H9 (cell line): Measurements from ENCODE around the gene TRABD2B. TPM values are rescaled to one million over a fixed set of nuclear protein-coding genes. Genes with fewer than 3 reads are reported as not detected.

Source experiments
- DNase-seq: peaks from one replicate; pipeline ENCODE4 v3.0.0-alpha.2; 2017
- H2AFZ ChIP-seq: one replicate; pipeline ENCODE4 v1.6.1; 2013; ENCODE audit warnings: mild to moderate bottlenecking, low read length, control low read depth, moderate library complexity
- H2AK5ac ChIP-seq: 2 replicates; pipeline ENCODE4 v1.6.1; 2013; ENCODE audit warnings: low read length, control low read depth, mixed read lengths; ENCODE audit not compliant: insufficient read length
- H2BK120ac ChIP-seq: one replicate; pipeline ENCODE4 v1.6.1; 2013; ENCODE audit warnings: low read depth, mild to moderate bottlenecking, low read length, control low read depth, inconsistent platforms; ENCODE audit not compliant: poor library complexity, severe bottlenecking
- H2BK12ac ChIP-seq: 2 replicates; pipeline ENCODE4 v1.6.1; 2013; ENCODE audit warnings: low read length, control low read depth, mixed read lengths, low read depth; ENCODE audit not compliant: insufficient read length
- H2BK15ac ChIP-seq: 2 replicates; pipeline ENCODE4 v1.6.1; 2013; ENCODE audit warnings: low read depth, low read length, control low read depth
- H2BK20ac ChIP-seq: one replicate; pipeline ENCODE4 v1.6.1; 2013; ENCODE audit warnings: low read depth, mild to moderate bottlenecking, low read length, control low read depth, inconsistent platforms; ENCODE audit not compliant: poor library complexity, severe bottlenecking
- H2BK5ac ChIP-seq: 2 replicates; pipeline ENCODE4 v1.6.1; 2013; ENCODE audit warnings: low read length, control low read depth, mixed read lengths; ENCODE audit not compliant: insufficient read length
- H3K14ac ChIP-seq: 2 replicates; pipeline ENCODE4 v1.6.1; 2013; ENCODE audit warnings: low read length, control low read depth; ENCODE audit not compliant: insufficient read depth
- H3K18ac ChIP-seq: 2 replicates; pipeline ENCODE4 v1.6.1; 2013; ENCODE audit warnings: low read depth, mild to moderate bottlenecking, mixed read lengths, low read length, control low read depth; ENCODE audit not compliant: insufficient read length
- H3K23ac ChIP-seq: 2 replicates; pipeline ENCODE4 v1.6.1; 2013; ENCODE audit warnings: low read length, control low read depth, mixed read lengths, low read depth; ENCODE audit not compliant: insufficient read length
- H3K23me2 ChIP-seq: 2 replicates; pipeline ENCODE4 v1.6.1; 2013; ENCODE audit warnings: low read depth, mild to moderate bottlenecking, mixed read lengths, low read length, control low read depth; ENCODE audit not compliant: insufficient read length, poor library complexity, severe bottlenecking
- H3K27ac ChIP-seq: 2 replicates; pipeline ENCODE4 v1.5.1; 2013; ENCODE audit warnings: low read length, control low read depth, mixed read lengths, low read depth; ENCODE audit not compliant: insufficient read length
- H3K27me3 ChIP-seq: 2 replicates; pipeline ENCODE4 v1.6.1; 2013; ENCODE audit warnings: low read length, control low read depth, inconsistent platforms; ENCODE audit not compliant: insufficient read depth
- H3K4ac ChIP-seq: 2 replicates; pipeline ENCODE4 v1.6.1; 2013; ENCODE audit warnings: low read depth, mild to moderate bottlenecking, control low read depth, inconsistent platforms, low read length, moderate library complexity
- H3K4me1 ChIP-seq: 2 replicates; pipeline ENCODE4 v1.6.1; 2013; ENCODE audit warnings: low read length, control low read depth, inconsistent platforms; ENCODE audit not compliant: insufficient read depth
- H3K4me2 ChIP-seq: 2 replicates; pipeline ENCODE4 v1.6.1; 2013; ENCODE audit warnings: low read length, control low read depth, mixed read lengths; ENCODE audit not compliant: insufficient read length, insufficient read depth
- H3K56ac ChIP-seq: 2 replicates; pipeline ENCODE4 v1.6.1; 2013; ENCODE audit warnings: low read depth, mild to moderate bottlenecking, mixed read lengths, low read length, control low read depth; ENCODE audit not compliant: insufficient read length
- H3K79me1 ChIP-seq: 2 replicates; pipeline ENCODE4 v1.6.1; 2013; ENCODE audit warnings: low read depth, mild to moderate bottlenecking, moderate library complexity, low read length, control low read depth, inconsistent platforms; ENCODE audit not compliant: insufficient read depth, poor library complexity, severe bottlenecking
- H3K79me2 ChIP-seq: 2 replicates; pipeline ENCODE4 v1.6.1; 2013; ENCODE audit warnings: low read length, control low read depth, inconsistent platforms; ENCODE audit not compliant: insufficient read depth
- H3K9ac ChIP-seq: 2 replicates; pipeline ENCODE4 v1.6.1; 2013; ENCODE audit warnings: low read length, control low read depth, mixed read lengths; ENCODE audit not compliant: insufficient read length; ENCODE audit errors: extremely low read depth
- H3K9me3 ChIP-seq: one replicate; pipeline ENCODE4 v1.6.1; 2013; ENCODE audit warnings: low read depth, low read length, inconsistent platforms; ENCODE audit not compliant: control insufficient read depth
- H3T11ph ChIP-seq: one replicate; pipeline ENCODE4 v1.6.1; 2013; ENCODE audit warnings: mild to moderate bottlenecking, low read length, control low read depth, inconsistent platforms
- H4K20me1 ChIP-seq: one replicate; pipeline ENCODE4 v1.6.1; 2013; ENCODE audit not compliant: control insufficient read depth, insufficient read length, insufficient read depth
- H4K5ac ChIP-seq: 2 replicates; pipeline ENCODE4 v1.6.1; 2013; ENCODE audit warnings: low read depth, mild to moderate bottlenecking, mixed read lengths, low read length, control low read depth; ENCODE audit not compliant: insufficient read length
- H4K8ac ChIP-seq: replicated peaks from 2 replicates; pipeline ENCODE4 v1.6.1; 2013; ENCODE audit warnings: low read length, control low read depth, mixed read lengths, low read depth; ENCODE audit not compliant: insufficient read length
- H4K91ac ChIP-seq: 2 replicates; pipeline ENCODE4 v1.6.1; 2013; ENCODE audit warnings: low read depth, mild to moderate bottlenecking, moderate library complexity, mixed read lengths, low read length, control low read depth; ENCODE audit not compliant: insufficient read length
- H3K27ac Mint-ChIP-seq, 3 experiments: 2 replicates in 2 of 3; 3 replicates in 1 of 3; pipeline ENCODE4 v1.8.0; 2020 to 2021; ENCODE audit warnings: mixed read lengths in 3 of 3, mild to moderate bottlenecking in 1 of 3, moderate library complexity in 1 of 3
- H3K27me3 Mint-ChIP-seq: 2 replicates; pipeline ENCODE4 v1.8.0; 2021; ENCODE audit warnings: low read depth, mild to moderate bottlenecking, moderate library complexity, mixed read lengths
- H3K36me3 Mint-ChIP-seq, 3 experiments: 2 replicates in 2 of 3; 3 replicates in 1 of 3; pipeline ENCODE4 v1.8.0; 2020 to 2021; ENCODE audit warnings: low read depth in 3 of 3, mixed read lengths in 3 of 3; ENCODE audit not compliant: insufficient read depth in 1 of 3
- H3K4me1 Mint-ChIP-seq, 2 experiments: 2 replicates each; pipeline ENCODE4 v1.8.0; 2020; ENCODE audit warnings: mixed read lengths in 2 of 2
- H3K4me3 Mint-ChIP-seq, 2 experiments: 2 replicates in 1 of 2; 3 replicates in 1 of 2; pipeline ENCODE4 v1.8.0; 2020 to 2021; ENCODE audit warnings: mild to moderate bottlenecking in 2 of 2, mixed read lengths in 2 of 2, moderate library complexity in 1 of 2
- H3K9me3 Mint-ChIP-seq, 2 experiments: 2 replicates in 1 of 2; 3 replicates in 1 of 2; pipeline ENCODE4 v1.8.0; 2020; ENCODE audit warnings: mild to moderate bottlenecking in 2 of 2, mixed read lengths in 2 of 2, moderate library complexity in 1 of 2
- WGBS: extraction: QIAGEN DNeasy Blood & Tissue Kit; methylation state at CpG from one replicate; pipeline ENCODE4 v1.1.7; 2013; ENCODE audit warnings: missing lambda C conversion rate, low lambda C conversion rate, mixed read lengths; ENCODE audit not compliant: insufficient read length; ENCODE audit errors: extremely low coverage; 5-methylcytosine and 5-hydroxymethylcytosine counted together
- total RNA-seq: library from RNA; stranded (reverse); gene quantifications from 2 replicates; pipeline ENCODE4 v1.2.1, GENCODE V29; 2021
- TF ChIP-seq, protein P1 (sequence below): fragments of 200-600 bp; sonication (generic); conservative IDR thresholded peaks from 3 replicates; pipeline ENCODE4 v1.8.0; 2021; ENCODE audit warnings: antibody characterized with exemption, mild to moderate bottlenecking

TRABD2B gene
- total RNA-seq, 1 experiment from 2014 or later, result 2.3 TPM

GRCh38 chr1:47792779-47793178 is 204.4 kb downstream of the TRABD2B start:
- Histone ChIP-seq H4K91ac (no peak overlapping the region), H2BK120ac (no peak overlapping the region), H4K20me1 (no peaks in the 10 kb centered on the region), H3K4me1 (no peaks in the 10 kb centered on the region), H3K18ac (no peak overlapping the region), H3K4ac (no peak overlapping the region), H3K14ac (no peak overlapping the region), H3K27me3 (no peaks in the 10 kb centered on the region), H3K56ac (no peak overlapping the region), H3K23me2 (no peaks in the 10 kb centered on the region), H3K9ac (no peak overlapping the region), H2AK5ac (no peak overlapping the region), H3T11ph (no peak overlapping the region), H4K5ac (no peak overlapping the region), H3K9me3 (no peaks in the 10 kb centered on the region), H3K79me1 (no peaks in the 10 kb centered on the region), H2BK20ac (no peak overlapping the region), H3K4me2 (no peak overlapping the region), H2BK12ac (no peak overlapping the region), H4K8ac (no peak overlapping the region), H2BK5ac (no peak overlapping the region), H2AFZ (no peak overlapping the region), H3K27ac (no peak overlapping the region), H3K79me2 (no peaks in the 10 kb centered on the region), H2BK15ac (no peak overlapping the region), H3K23ac (no peak overlapping the region)
- Mint-ChIP-seq H3K36me3 (no peaks in the 10 kb centered on the region), H3K27ac (no peak overlapping the region), H3K9me3 (no peaks in the 10 kb centered on the region), H3K4me3 (no peak overlapping the region), H3K4me1 (no peaks in the 10 kb centered on the region), H3K27me3 (no peaks in the 10 kb centered on the region; the same call in 1 of the 2 replicates)
- TF ChIP-seq, protein P1, sequence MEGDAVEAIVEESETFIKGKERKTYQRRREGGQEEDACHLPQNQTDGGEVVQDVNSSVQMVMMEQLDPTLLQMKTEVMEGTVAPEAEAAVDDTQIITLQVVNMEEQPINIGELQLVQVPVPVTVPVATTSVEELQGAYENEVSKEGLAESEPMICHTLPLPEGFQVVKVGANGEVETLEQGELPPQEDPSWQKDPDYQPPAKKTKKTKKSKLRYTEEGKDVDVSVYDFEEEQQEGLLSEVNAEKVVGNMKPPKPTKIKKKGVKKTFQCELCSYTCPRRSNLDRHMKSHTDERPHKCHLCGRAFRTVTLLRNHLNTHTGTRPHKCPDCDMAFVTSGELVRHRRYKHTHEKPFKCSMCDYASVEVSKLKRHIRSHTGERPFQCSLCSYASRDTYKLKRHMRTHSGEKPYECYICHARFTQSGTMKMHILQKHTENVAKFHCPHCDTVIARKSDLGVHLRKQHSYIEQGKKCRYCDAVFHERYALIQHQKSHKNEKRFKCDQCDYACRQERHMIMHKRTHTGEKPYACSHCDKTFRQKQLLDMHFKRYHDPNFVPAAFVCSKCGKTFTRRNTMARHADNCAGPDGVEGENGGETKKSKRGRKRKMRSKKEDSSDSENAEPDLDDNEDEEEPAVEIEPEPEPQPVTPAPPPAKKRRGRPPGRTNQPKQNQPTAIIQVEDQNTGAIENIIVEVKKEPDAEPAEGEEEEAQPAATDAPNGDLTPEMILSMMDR, result no peak
- WGBS, result no CpG with 5 or more reads among the region's 3 CpGs
- DNase-seq, result no peak
